Neuron (in vitro differentiated cells): ENCODE measurements around the gene DIRAS1.
A peak's percentile ranks its signal among the peaks of the same experiment; 100 is the strongest.
"Not testable (repeated sequence)": the region's sequence is repeated elsewhere in the genome, so short reads cannot be mapped to it uniquely, and the experiment has no call there.

Source experiments
- H2AFZ ChIP-seq: one replicate; pipeline ENCODE4 v1.6.1; 2013; ENCODE audit warnings: low read depth, mild to moderate bottlenecking, inconsistent platforms, low read length, moderate library complexity
- H3K27me3 ChIP-seq: one replicate; pipeline ENCODE4 v1.6.1; 2013; ENCODE audit warnings: low read length; ENCODE audit not compliant: insufficient read depth
- H3K36me3 ChIP-seq: one replicate; pipeline ENCODE4 v1.6.1; 2013; ENCODE audit warnings: low read length; ENCODE audit not compliant: insufficient read depth
- H3K4me1 ChIP-seq: one replicate; pipeline ENCODE4 v1.6.1; 2013; ENCODE audit warnings: low read length; ENCODE audit not compliant: insufficient read depth
- H3K4me3 ChIP-seq: 2 replicates; pipeline ENCODE4 v1.5.1; 2013; ENCODE audit warnings: mild to moderate bottlenecking, low read length, moderate library complexity
- H3K9me3 ChIP-seq: one replicate; pipeline ENCODE4 v1.6.1; 2013; ENCODE audit warnings: low read length

Gene DIRAS1

DNA sequence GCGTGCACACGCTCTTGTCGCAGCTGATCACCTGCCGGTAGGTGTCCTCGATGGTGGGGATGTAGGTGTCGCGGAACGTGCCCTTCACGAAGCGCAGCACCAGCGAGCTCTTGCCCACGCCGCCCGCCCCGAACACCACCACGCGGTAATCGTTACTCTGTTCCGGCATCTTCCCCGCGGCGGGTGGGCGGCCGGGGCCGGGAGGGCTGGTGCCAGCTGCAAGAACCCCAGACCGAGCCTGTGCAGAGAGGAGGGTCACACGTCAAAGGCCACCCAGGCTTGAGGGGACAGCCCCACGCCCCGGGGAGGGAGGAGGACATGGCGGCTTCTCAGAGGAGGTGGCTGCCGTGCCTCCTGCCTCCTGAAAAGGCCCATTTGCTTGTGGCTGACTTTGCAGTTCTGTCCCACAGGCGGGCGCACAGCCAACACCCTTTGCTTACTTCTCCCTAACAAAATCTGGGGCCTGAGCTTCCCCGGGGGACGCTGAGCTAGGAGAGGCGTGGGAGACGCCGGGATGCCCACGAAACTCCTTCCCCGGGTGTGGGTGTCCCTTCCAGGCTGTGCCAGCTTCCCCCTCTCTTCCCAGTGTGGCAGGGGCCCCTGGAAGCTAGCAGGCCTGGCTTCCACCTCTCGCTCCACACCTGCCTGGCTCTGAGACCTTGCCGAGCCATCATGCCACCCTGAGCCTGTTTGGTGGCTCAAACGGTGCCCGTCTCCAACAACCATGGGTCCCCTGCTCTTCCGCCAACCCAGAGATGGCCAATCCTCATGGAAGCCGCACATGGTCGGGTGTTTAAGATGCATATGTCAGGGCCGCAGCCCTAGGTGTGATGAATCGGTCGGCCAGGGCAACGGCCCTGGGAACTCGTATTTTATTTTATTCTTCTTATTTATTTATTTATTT, 3.3 kb downstream of the DIRAS1 start:
- peaks cover 8% of the 10 kb centered on the region for H3K4me1 ChIP-seq
- H2AFZ ChIP-seq = no peak overlapping the region
- H3K27me3 ChIP-seq = peaks cover 10% of the 10 kb centered on the region
- H3K36me3 ChIP-seq = peaks cover 5% of the 10 kb centered on the region
- no peak overlapping the region for H3K4me3 ChIP-seq
- peaks cover 11% of the 10 kb centered on the region for H3K9me3 ChIP-seq

GRCh38 chr19:2716722-2717637, 4.2 kb downstream of the DIRAS1 start:
- peaks cover 5% of the 10 kb centered on the region for H3K36me3 ChIP-seq
- peaks cover 8% of the 10 kb centered on the region for H3K4me1 ChIP-seq
- H3K4me3 ChIP-seq = no peak overlapping the region
- no peak overlapping the region for H2AFZ ChIP-seq
- H3K9me3 ChIP-seq = peaks cover 11% of the 10 kb centered on the region
- H3K27me3 ChIP-seq = peaks cover under 1% of the 10 kb centered on the region

DNA sequence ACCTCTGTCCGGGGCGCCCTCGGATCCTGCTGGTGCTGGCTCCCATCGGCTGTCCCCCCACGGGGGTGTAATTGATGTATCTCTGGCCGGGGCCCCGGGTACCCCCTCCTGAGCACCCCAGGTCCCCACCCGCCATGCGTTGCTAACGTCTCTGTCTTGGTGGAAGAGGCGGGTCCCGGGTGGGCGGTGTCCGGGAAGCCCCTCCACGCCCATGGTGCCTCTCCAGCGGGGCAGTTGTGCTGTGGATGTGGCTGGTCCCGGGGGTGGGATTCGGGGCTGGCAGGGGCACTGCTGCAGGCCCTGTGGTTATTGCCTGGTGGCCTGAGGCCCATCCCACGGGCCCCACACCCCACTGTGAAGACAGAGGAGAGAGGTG, 4.9 kb downstream of the DIRAS1 start:
- no peak overlapping the region for H3K4me3 ChIP-seq
- peaks cover 11% of the 10 kb centered on the region for H3K9me3 ChIP-seq
- H3K4me1 ChIP-seq = peaks cover 8% of the 10 kb centered on the region
- H3K27me3 ChIP-seq = no peaks in the 10 kb centered on the region
- no peak overlapping the region for H2AFZ ChIP-seq
- peaks cover 5% of the 10 kb centered on the region for H3K36me3 ChIP-seq

DNA sequence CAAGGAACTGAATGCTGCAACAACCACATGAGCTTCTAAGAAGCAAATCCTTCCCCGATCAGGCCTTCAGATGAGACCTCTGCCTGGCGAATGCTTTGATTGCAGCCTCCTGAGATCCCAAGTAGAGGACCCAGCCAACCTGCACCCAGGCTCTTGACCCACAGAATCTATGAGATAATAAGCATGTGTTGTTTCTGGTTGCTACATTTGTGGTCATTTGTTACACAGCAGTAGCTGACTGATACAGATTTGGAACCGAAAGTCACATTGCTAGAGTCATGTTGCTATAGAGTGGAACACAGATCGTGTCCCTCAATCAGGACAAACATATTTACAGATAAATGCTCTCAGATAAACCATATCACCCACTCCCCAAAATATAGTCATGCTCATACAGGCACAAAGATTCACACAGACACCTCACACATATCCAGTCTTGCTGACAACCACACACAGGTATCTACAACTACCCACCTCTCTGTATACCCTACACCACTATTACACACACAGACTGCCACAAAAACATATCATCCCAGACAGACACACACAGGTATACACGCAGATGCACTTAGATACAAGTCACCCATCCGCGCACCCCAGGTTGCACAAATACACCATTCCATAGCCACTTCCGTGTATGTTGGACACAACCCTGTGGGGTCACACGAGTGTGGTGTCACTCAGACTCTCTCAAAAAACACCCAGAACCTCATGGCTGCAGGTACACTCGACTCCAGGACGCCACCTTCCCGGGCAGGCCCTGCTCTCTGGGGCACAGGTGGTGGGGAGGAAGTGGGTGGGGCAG, 5.5 kb downstream of the DIRAS1 start:
- no peak overlapping the region for H3K4me3 ChIP-seq
- no peak overlapping the region for H2AFZ ChIP-seq
- peaks cover 7% of the 10 kb centered on the region for H3K4me1 ChIP-seq
- H3K27me3 ChIP-seq = no peaks in the 10 kb centered on the region
- H3K36me3 ChIP-seq = peaks cover 5% of the 10 kb centered on the region
- peaks cover 11% of the 10 kb centered on the region for H3K9me3 ChIP-seq

DNA sequence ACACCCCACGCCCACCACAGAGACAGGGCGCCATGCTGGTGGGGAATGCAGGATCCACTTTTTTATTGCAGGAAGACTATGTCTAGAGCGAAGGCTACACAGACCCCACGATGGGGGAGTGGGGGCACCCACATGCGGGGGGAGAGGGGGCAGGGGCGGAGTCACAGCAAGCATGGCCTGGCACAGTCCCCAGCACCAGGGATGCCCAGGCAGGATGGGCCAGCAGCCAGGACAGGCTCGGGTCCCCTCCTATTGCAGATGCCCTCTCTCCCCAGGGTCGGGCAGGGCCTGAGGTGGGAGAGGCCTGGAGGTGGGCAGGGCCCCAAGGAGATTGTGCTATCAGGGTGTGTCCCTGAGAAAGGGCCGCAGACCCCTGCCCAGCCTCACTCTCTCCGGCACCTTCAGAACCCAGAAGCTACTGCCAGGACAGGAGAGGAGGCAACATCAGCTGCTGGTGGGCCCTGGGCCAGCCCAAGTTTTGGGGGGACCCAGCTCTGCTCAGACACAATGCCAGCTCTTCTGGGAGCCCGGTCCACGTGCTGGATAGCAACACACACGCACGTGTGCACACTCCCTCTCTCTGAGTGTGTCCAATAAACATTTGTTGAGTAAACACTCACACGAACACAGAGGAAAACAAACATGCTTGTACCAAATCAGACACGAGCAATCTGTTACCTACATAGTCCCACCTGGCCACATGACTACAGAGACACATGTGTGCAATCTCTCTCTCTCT, 6.5 kb downstream of the DIRAS1 start:
- H3K36me3 ChIP-seq = peaks cover 5% of the 10 kb centered on the region
- no peaks in the 10 kb centered on the region for H3K27me3 ChIP-seq
- peaks cover 11% of the 10 kb centered on the region for H3K9me3 ChIP-seq
- H3K4me1 ChIP-seq = no peaks in the 10 kb centered on the region
- H2AFZ ChIP-seq = no peak overlapping the region
- H3K4me3 ChIP-seq = no peak overlapping the region

GRCh38 chr19:2714102-2714501, 7.1 kb downstream of the DIRAS1 start:
- H2AFZ ChIP-seq, H3K4me1 ChIP-seq, H3K4me3 ChIP-seq, H3K36me3 ChIP-seq, H3K27me3 ChIP-seq: not testable (repeated sequence)
- H3K9me3 ChIP-seq = peaks cover 11% of the 10 kb centered on the region

DNA sequence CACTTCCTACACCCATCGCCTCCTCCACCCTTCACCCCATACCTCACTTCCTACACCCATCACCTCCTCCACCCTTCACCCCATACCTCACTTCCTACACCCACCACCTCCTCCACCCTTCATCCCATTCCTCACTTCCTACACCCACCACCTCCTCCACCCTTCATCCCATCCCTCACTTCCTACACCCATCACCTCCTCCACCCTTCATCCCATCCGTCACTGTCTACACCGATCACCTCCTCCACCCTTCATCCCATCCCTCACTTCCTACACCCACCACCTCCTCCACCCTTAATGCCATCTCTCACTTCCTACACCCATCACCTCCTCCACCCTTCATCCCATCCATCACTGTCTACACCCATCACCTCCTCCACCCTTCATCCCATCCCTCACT, 8.0 kb downstream of the DIRAS1 start:
- not testable (repeated sequence) for H2AFZ ChIP-seq, H3K4me1 ChIP-seq, H3K27me3 ChIP-seq, H3K4me3 ChIP-seq, H3K36me3 ChIP-seq
- H3K9me3 ChIP-seq = peaks cover 11% of the 10 kb centered on the region

DNA sequence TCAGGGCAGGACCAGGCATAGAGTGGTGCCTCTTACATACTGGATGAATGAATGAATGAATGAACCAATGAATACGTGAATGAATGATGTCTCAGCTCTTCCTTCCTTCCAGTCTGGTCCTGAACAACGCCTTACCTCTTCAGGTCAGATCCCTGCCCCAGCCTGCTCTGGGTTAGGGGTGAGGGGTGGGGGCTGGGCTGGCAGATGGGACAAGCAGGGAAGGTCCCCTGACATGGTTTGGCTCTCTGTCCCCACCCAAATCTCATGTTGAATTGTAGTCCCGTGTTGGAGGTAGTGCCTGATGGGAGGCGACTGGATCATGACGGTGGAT, 9.3 kb downstream of the DIRAS1 start:
- H3K9me3 ChIP-seq = peaks cover 11% of the 10 kb centered on the region
- H2AFZ ChIP-seq = no peak overlapping the region
- no peak overlapping the region for H3K4me3 ChIP-seq
- H3K27me3 ChIP-seq = no peaks in the 10 kb centered on the region
- H3K4me1 ChIP-seq = no peaks in the 10 kb centered on the region
- H3K36me3 ChIP-seq = no peaks in the 10 kb centered on the region

- no peaks in the 10 kb centered on the region for H3K27me3 ChIP-seq
- H3K36me3 ChIP-seq = no peaks in the 10 kb centered on the region
- peaks cover 11% of the 10 kb centered on the region for H3K9me3 ChIP-seq
- H2AFZ ChIP-seq = no peak overlapping the region
- H3K4me1 ChIP-seq = no peaks in the 10 kb centered on the region
- no peak overlapping the region for H3K4me3 ChIP-seq
These were observed 9.8 kb downstream of the DIRAS1 start for GRCh38 chr19:2711172-2711874.

DNA sequence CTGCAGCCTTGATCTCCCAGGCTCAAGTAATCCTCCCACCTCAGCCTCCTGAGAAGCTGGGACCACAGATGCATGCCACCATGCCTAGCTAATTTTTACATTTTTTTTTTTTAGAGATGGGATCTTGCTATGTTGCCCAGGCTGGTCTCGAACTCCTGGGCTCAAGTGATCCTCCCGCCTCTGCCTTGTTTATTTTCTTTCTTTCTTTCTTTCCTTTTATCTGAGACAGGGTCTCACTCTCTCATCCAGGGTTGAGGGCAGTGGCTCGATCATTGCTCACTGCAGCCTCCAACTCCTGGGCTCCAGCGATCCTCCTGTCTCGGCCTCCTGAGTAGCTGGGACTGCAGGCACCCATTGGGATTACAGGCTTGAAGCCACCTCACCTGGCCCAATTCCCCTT, 14.9 kb downstream of the DIRAS1 start:
- Histone ChIP-seq H3K4me3 (no peak overlapping the region), H2AFZ (no peak overlapping the region), H3K9me3 (no peaks in the 10 kb centered on the region), H3K27me3 (peaks cover 8% of the 10 kb centered on the region), H3K36me3 (no peaks in the 10 kb centered on the region), H3K4me1 (peaks cover 8% of the 10 kb centered on the region)

DNA sequence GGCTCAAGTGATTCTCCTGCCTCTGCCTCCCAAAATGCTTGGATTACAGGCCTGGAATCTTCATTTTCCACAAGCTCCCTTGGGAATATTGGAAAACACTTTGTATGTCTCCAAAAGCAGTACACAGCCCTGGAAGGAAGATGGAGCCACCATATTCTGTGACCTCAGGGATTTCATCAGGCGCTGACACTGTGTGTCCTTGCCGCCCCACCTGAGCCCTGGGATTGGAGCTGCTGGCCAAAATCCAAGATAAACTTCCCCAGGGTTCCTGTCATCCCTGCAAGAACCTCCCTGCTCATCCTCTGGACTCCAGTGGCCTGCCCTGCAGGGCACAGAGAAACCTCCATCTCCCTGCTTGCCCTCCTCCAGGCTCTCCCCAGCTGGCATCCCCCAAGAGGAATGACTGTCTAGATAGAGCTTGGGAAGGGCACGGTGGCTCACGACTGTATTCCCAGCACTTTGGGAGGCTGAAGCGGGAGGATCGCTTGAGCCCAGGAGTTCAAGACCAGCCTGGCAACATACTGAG, 17.4 kb downstream of the DIRAS1 start:
- H3K36me3 ChIP-seq = no peaks in the 10 kb centered on the region
- peaks cover 22% of the 10 kb centered on the region for H3K27me3 ChIP-seq
- H3K9me3 ChIP-seq = no peaks in the 10 kb centered on the region
- H3K4me3 ChIP-seq = no peak overlapping the region
- peaks cover 15% of the 10 kb centered on the region for H3K4me1 ChIP-seq
- H2AFZ ChIP-seq = no peak overlapping the region

GRCh38 chr19:2703077-2703437, 18.1 kb downstream of the DIRAS1 start:
- no peaks in the 10 kb centered on the region for H3K36me3 ChIP-seq
- H3K4me3 ChIP-seq = peak overlapping the region; percentile 30
- H3K27me3 ChIP-seq = peaks cover 22% of the 10 kb centered on the region
- peaks cover 15% of the 10 kb centered on the region for H3K4me1 ChIP-seq
- H3K9me3 ChIP-seq = no peaks in the 10 kb centered on the region
- H2AFZ ChIP-seq = no peak overlapping the region
